HL-60 (cell line): ENCODE results near the gene CTPS2.

Experiments used
- DNase-seq, 2 experiments: peaks; one replicate each; pipeline ENCODE4 v3.0.0-alpha.2; 2010 to 2020; ENCODE audit warnings: low read depth in 1 of 2, low spot score in 1 of 2
- H3K27ac ChIP-seq: fragments of 250-450 bp; sonication (Bioruptor Pico); replicated peaks from 2 replicates; pipeline ENCODE4 v1.5.1; 2020; ENCODE audit warnings: mild to moderate bottlenecking, moderate library complexity
- H3K27me3 ChIP-seq: fragments of 250-450 bp; sonication (Bioruptor Pico); 2 replicates; pipeline ENCODE4 v1.5.1; 2021; ENCODE audit warnings: mild to moderate bottlenecking, moderate library complexity; ENCODE audit not compliant: insufficient read depth, poor library complexity, severe bottlenecking
- H3K4me3 ChIP-seq: replicated peaks from 2 replicates; pipeline ENCODE4 v1.5.1; 2011; ENCODE audit warnings: mild to moderate bottlenecking, control low read depth, low read length; ENCODE audit not compliant: insufficient read depth
- GABPA ChIP-seq: IDR thresholded peaks from 2 replicates; pipeline ENCODE4 v1.6.1; 2012; ENCODE audit warnings: low read depth
- POLR2AphosphoS5 ChIP-seq: IDR thresholded peaks from 2 replicates; pipeline ENCODE4 v1.6.1; 2012; ENCODE audit warnings: low read depth
- SPI1 ChIP-seq: IDR thresholded peaks from 2 replicates; pipeline ENCODE4 v1.6.1; 2012; ENCODE audit warnings: low read depth, mild to moderate bottlenecking, borderline replicate concordance
- TF ChIP-seq, protein P1 (sequence below): IDR thresholded peaks from 2 replicates; pipeline ENCODE4 v1.6.1; 2012; ENCODE audit warnings: low read depth; ENCODE audit not compliant: insufficient replicate concordance
- TF ChIP-seq, protein P2 (sequence below): IDR thresholded peaks from one replicate; pipeline ENCODE4 v1.5.1; 2011; ENCODE audit warnings: low read length, control low read depth, inconsistent platforms; ENCODE audit not compliant: insufficient read depth

The CTPS2 gene

DNA sequence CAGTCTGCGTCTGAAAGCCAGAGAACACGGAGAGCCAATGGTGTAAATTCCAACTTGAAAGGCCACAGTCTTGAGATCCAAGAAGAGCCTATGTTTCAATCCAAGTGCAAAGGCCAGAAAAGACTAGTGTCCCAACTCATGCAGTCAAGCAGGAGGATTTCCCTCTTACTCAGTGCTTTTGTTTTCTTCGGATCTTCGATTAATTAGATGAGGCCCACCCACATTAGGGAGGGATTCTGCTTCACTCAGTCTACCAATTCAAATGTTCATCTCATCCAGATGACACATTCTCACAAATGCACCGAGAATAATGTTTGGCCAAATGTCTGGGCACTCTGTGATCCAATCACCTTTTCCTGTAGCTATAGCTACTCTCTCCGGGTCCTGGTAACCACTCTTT is 154.0 kb downstream of the CTPS2 start:
- no peaks in the 10 kb centered on the region for H3K27me3 ChIP-seq

GRCh38 chrX:16552546-16552945 is 159.9 kb downstream of the CTPS2 start:
- Histone ChIP-seq H3K4me3 (no peak overlapping the region), H3K27me3 (no peaks in the 10 kb centered on the region), H3K27ac (no peak overlapping the region)
- TF ChIP-seq, protein P1, sequence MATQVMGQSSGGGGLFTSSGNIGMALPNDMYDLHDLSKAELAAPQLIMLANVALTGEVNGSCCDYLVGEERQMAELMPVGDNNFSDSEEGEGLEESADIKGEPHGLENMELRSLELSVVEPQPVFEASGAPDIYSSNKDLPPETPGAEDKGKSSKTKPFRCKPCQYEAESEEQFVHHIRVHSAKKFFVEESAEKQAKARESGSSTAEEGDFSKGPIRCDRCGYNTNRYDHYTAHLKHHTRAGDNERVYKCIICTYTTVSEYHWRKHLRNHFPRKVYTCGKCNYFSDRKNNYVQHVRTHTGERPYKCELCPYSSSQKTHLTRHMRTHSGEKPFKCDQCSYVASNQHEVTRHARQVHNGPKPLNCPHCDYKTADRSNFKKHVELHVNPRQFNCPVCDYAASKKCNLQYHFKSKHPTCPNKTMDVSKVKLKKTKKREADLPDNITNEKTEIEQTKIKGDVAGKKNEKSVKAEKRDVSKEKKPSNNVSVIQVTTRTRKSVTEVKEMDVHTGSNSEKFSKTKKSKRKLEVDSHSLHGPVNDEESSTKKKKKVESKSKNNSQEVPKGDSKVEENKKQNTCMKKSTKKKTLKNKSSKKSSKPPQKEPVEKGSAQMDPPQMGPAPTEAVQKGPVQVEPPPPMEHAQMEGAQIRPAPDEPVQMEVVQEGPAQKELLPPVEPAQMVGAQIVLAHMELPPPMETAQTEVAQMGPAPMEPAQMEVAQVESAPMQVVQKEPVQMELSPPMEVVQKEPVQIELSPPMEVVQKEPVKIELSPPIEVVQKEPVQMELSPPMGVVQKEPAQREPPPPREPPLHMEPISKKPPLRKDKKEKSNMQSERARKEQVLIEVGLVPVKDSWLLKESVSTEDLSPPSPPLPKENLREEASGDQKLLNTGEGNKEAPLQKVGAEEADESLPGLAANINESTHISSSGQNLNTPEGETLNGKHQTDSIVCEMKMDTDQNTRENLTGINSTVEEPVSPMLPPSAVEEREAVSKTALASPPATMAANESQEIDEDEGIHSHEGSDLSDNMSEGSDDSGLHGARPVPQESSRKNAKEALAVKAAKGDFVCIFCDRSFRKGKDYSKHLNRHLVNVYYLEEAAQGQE: no peak
- TF ChIP-seq POLR2AphosphoS5 (no peak), SPI1 (no peak), GABPA (no peak)
- TF ChIP-seq, protein P2, sequence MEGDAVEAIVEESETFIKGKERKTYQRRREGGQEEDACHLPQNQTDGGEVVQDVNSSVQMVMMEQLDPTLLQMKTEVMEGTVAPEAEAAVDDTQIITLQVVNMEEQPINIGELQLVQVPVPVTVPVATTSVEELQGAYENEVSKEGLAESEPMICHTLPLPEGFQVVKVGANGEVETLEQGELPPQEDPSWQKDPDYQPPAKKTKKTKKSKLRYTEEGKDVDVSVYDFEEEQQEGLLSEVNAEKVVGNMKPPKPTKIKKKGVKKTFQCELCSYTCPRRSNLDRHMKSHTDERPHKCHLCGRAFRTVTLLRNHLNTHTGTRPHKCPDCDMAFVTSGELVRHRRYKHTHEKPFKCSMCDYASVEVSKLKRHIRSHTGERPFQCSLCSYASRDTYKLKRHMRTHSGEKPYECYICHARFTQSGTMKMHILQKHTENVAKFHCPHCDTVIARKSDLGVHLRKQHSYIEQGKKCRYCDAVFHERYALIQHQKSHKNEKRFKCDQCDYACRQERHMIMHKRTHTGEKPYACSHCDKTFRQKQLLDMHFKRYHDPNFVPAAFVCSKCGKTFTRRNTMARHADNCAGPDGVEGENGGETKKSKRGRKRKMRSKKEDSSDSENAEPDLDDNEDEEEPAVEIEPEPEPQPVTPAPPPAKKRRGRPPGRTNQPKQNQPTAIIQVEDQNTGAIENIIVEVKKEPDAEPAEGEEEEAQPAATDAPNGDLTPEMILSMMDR: no peak
- no peak for DNase-seq

More for the DNA sequence above, 154.0 kb downstream of the CTPS2 start:
- TF ChIP-seq POLR2AphosphoS5: no peak
- TF ChIP-seq SPI1: no peak
- TF ChIP-seq, protein P2: no peak
- no peak for DNase-seq
- no peak overlapping the region for H3K4me3 ChIP-seq
- H3K27ac ChIP-seq: no peak overlapping the region

- TF ChIP-seq SPI1 (no peak), POLR2AphosphoS5 (no peak), GABPA (no peak)
- TF ChIP-seq, protein P1: no peak
- TF ChIP-seq, protein P2: no peak
- H3K27me3 ChIP-seq: no peaks in the 10 kb centered on the region
- DNase-seq: no peak
- no peak overlapping the region for H3K27ac ChIP-seq
- H3K4me3 ChIP-seq: no peak overlapping the region
Observed at GRCh38 chrX:16547644-16548043, 164.8 kb downstream of the CTPS2 start.

- no peak for TF ChIP-seq GABPA
- TF ChIP-seq, protein P2: no peak
- TF ChIP-seq SPI1: no peak
- TF ChIP-seq, protein P1: no peak
- TF ChIP-seq POLR2AphosphoS5: no peak
- no peak for DNase-seq
- H3K27me3 ChIP-seq: no peaks in the 10 kb centered on the region
Observed at GRCh38 chrX:16544969-16545368, 167.5 kb downstream of the CTPS2 start.

More at GRCh38 chrX:16544969-16545368, 167.5 kb downstream of the CTPS2 start:
- H3K27ac ChIP-seq: no peak overlapping the region
- H3K4me3 ChIP-seq: no peak overlapping the region
